ENCODE measurements around the gene LCA5.

DNA sequence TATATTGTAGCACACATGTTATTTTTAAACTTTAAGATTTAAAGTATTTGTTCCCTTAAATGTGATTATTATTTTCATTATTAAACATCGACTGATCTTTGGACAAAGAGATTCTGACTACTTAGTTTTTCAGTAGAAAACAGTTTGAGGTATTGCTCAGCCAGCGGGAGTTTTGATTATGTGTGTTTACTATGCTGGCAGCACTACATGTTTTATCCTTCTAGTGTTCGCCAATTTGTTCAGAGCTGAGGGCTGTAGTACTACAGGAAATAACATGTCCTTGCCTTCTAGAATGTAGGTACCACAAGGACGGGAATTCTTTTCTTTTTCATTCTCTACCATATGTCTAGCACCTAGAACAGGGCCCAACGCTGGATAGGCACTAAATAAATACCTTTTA lies 11.1 kb upstream of the LCA5 start:
- TF ChIP-seq SUZ12 (IDR thresholded peaks at IDR 0.05) (no peak), FOXA1 (IDR thresholded peaks at IDR 0.05) (no peak), L3MBTL2 (conservative IDR thresholded peaks at IDR 0.05) (no peak), SP1 (IDR thresholded peaks at IDR 0.05) (no peak), BHLHE40 (IDR thresholded peaks at IDR 0.05; ENCODE audit: borderline replicate concordance) (no peak), FOXM1 (IDR thresholded peaks at IDR 0.05; ENCODE audit: borderline replicate concordance) (no peak), ELF4 (IDR thresholded peaks at IDR 0.05) (no peak), FOXK2 (IDR thresholded peaks at IDR 0.05) (no peak), ZNF384 (IDR thresholded peaks at IDR 0.05) (no peak), NFRKB (IDR thresholded peaks at IDR 0.05) (no peak)
- TF ChIP-seq, protein P1, sequence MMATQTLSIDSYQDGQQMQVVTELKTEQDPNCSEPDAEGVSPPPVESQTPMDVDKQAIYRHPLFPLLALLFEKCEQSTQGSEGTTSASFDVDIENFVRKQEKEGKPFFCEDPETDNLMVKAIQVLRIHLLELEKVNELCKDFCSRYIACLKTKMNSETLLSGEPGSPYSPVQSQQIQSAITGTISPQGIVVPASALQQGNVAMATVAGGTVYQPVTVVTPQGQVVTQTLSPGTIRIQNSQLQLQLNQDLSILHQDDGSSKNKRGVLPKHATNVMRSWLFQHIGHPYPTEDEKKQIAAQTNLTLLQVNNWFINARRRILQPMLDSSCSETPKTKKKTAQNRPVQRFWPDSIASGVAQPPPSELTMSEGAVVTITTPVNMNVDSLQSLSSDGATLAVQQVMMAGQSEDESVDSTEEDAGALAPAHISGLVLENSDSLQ (IDR thresholded peaks at IDR 0.05), result no peak
